Trophoblast cell (in vitro differentiated cells and primary cell): ENCODE measurements around the gene HIVEP3.

Experiments used
- DNase-seq, 2 donors: peaks; one replicate each; pipeline ENCODE4 v3.0.0-alpha.2; 2016
- H2AFZ ChIP-seq: 2 replicates; pipeline ENCODE4 v1.6.1; 2013; ENCODE audit warnings: low read length, moderate library complexity, mild to moderate bottlenecking; ENCODE audit not compliant: insufficient read depth, poor library complexity
- H2AK5ac ChIP-seq: 2 replicates; pipeline ENCODE4 v1.6.1; 2013; ENCODE audit warnings: mild to moderate bottlenecking, low read length
- H2BK120ac ChIP-seq: 2 replicates; pipeline ENCODE4 v1.6.1; 2013; ENCODE audit warnings: low read length, mild to moderate bottlenecking, moderate library complexity; ENCODE audit not compliant: insufficient read depth, poor library complexity
- H2BK12ac ChIP-seq: 2 replicates; pipeline ENCODE4 v1.6.1; 2013; ENCODE audit warnings: mild to moderate bottlenecking, low read length, moderate library complexity
- H2BK5ac ChIP-seq: 2 replicates; pipeline ENCODE4 v1.6.1; 2013; ENCODE audit warnings: low read length, low read depth, moderate library complexity, mild to moderate bottlenecking; ENCODE audit not compliant: poor library complexity
- H3K14ac ChIP-seq: 2 replicates; pipeline ENCODE4 v1.6.1; 2013; ENCODE audit warnings: mild to moderate bottlenecking, low read length
- H3K18ac ChIP-seq: 2 replicates; pipeline ENCODE4 v1.6.1; 2013; ENCODE audit warnings: mild to moderate bottlenecking, low read length
- H3K23ac ChIP-seq: 2 replicates; pipeline ENCODE4 v1.6.1; 2013; ENCODE audit warnings: low read length
- H3K27ac ChIP-seq: 2 replicates; pipeline ENCODE4 v1.5.1; 2013; ENCODE audit warnings: low read depth, mild to moderate bottlenecking, inconsistent platforms, low read length, moderate library complexity
- H3K27me3 ChIP-seq: 2 replicates; pipeline ENCODE4 v1.6.1; 2013; ENCODE audit warnings: inconsistent platforms, mild to moderate bottlenecking, low read length, moderate library complexity; ENCODE audit not compliant: insufficient read depth
- H3K36me3 ChIP-seq, 2 experiments: 1 replicate in 1 of 2; 2 replicates in 1 of 2; pipeline ENCODE4 v1.6.1; 2013; ENCODE audit warnings: low read length in 2 of 2, mild to moderate bottlenecking in 2 of 2, moderate library complexity in 1 of 2; ENCODE audit not compliant: insufficient read depth in 2 of 2, control insufficient read depth in 1 of 2
- H3K4ac ChIP-seq: 2 replicates; pipeline ENCODE4 v1.6.1; 2013; ENCODE audit warnings: low read depth, mild to moderate bottlenecking, low read length, moderate library complexity
- H3K4me1 ChIP-seq, 2 experiments: 1 replicate in 1 of 2; 2 replicates in 1 of 2; pipeline ENCODE4 v1.6.1; 2013; ENCODE audit warnings: low read length in 2 of 2, mild to moderate bottlenecking in 2 of 2, moderate library complexity in 1 of 2; ENCODE audit not compliant: insufficient read depth in 2 of 2, control insufficient read depth in 1 of 2
- H3K4me2 ChIP-seq: 2 replicates; pipeline ENCODE4 v1.6.1; 2013; ENCODE audit warnings: inconsistent platforms, mild to moderate bottlenecking, low read length, moderate library complexity
- H3K4me3 ChIP-seq: 2 replicates; pipeline ENCODE4 v1.5.1; 2013; ENCODE audit warnings: mild to moderate bottlenecking, low read depth, low read length, inconsistent platforms
- H3K79me1 ChIP-seq: one replicate; pipeline ENCODE4 v1.6.1; 2013; ENCODE audit warnings: low read length
- H3K79me2 ChIP-seq: 2 replicates; pipeline ENCODE4 v1.6.1; 2013; ENCODE audit warnings: low read length, mild to moderate bottlenecking; ENCODE audit not compliant: control insufficient read depth, insufficient read depth, poor library complexity
- H3K9ac ChIP-seq: 2 replicates; pipeline ENCODE4 v1.6.1; 2013; ENCODE audit warnings: mild to moderate bottlenecking, low read length
- H3K9me3 ChIP-seq: 2 replicates; pipeline ENCODE4 v1.6.1; 2013; ENCODE audit warnings: low read depth, mild to moderate bottlenecking, control low read depth, inconsistent platforms, low read length; ENCODE audit not compliant: insufficient read depth
- H4K12ac ChIP-seq: 2 replicates; pipeline ENCODE4 v1.6.1; 2013; ENCODE audit warnings: low read depth, mild to moderate bottlenecking, low read length, moderate library complexity
- H4K8ac ChIP-seq: 2 replicates; pipeline ENCODE4 v1.6.1; 2013; ENCODE audit warnings: low read depth, mild to moderate bottlenecking, low read length, moderate library complexity
- H4K91ac ChIP-seq: one replicate; pipeline ENCODE4 v1.6.1; 2013; ENCODE audit warnings: low read depth, mild to moderate bottlenecking, low read length, moderate library complexity
- WGBS: extraction: QIAGEN DNeasy Blood & Tissue Kit; methylation state at CpG from one replicate; pipeline ENCODE4 v1.1.7; 2013; ENCODE audit warnings: missing lambda C conversion rate; ENCODE audit not compliant: insufficient read length, insufficient coverage; ENCODE audit errors: extremely low coverage; 5-methylcytosine and 5-hydroxymethylcytosine counted together

Gene HIVEP3

DNA sequence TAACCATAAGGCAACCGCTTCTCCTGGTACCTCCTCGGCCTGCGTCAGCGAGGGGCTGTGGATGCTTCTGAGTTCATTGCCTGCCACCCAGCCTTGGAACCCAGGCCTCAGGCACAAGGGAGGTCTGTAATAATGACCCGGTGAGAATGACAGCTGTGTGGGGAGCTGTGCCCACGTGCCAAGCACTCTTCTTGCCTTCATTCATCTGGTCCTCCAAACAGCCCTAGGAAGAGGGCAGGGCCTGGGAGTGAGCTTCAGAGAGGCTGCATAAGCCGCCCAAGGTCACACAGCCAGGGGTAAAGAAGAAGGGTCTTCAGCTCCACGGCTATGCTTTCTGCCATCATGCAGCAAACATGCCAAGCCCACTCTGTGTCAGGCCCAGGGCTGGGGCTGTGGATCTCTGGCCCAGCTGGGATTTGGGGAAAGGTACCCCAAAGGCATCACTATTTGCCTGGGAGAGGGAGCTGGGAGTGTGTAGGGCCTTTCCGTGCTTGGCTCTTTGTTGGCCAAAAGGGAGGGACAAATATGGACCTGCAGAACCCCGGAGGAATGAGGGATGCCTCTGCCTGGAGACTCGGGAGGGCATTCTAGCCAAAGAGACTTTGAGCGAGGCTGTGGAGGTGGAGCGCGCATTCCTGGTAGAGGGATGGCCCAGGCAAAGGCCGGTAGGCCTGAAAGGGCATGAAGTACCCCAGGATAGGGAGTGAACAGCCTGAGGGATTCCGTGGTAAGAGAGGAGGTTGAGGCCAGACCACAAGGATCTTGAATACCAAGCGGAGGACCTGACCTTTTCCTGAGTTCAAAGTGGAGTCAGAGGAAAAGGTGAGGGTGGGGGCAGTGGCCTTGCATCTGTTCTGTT lies 424.1 kb downstream of the HIVEP3 start:
- Histone ChIP-seq H3K18ac (no peak overlapping the region), H3K79me2 (peaks cover 5% of the 10 kb centered on the region), H3K14ac (peak overlapping the region; percentile 8), H3K4me3 (no peak overlapping the region), H3K27ac (no peak overlapping the region), H3K4me1 (peaks cover 34 to 38% of the 10 kb centered on the region in 2 experiments), H2BK120ac (peak overlapping the region; percentile 49), H3K79me1 (peaks cover 25% of the 10 kb centered on the region), H3K36me3 (no peaks in the 10 kb centered on the region), H2AK5ac (peak overlapping the region; percentile 84), H3K27me3 (no peaks in the 10 kb centered on the region), H4K8ac (no peak overlapping the region), H4K12ac (no peak overlapping the region), H3K23ac (no peak overlapping the region), H3K9ac (no peak overlapping the region), H3K9me3 (peaks cover 2% of the 10 kb centered on the region), H3K4me2 (no peak overlapping the region), H4K91ac (peak overlapping the region; percentile 90), H2AFZ (peak overlapping the region; percentile 8), H2BK12ac (peak overlapping the region; percentile 70), H3K4ac (no peak overlapping the region), H2BK5ac (no peak overlapping the region)
- WGBS, result no CpG with 5 or more reads among the region's 17 CpGs
- DNase-seq, result no peak

- peak overlapping the region; percentile 84 for H2AK5ac ChIP-seq
- no peaks in the 10 kb centered on the region for H3K27me3 ChIP-seq
- H3K4me3 ChIP-seq, result no peak overlapping the region
- H2BK5ac ChIP-seq, result no peak overlapping the region
- no peak overlapping the region for H4K12ac ChIP-seq
- no peak for DNase-seq
- peak overlapping the region; percentile 70 for H2BK12ac ChIP-seq
- H3K36me3 ChIP-seq, result no peaks in the 10 kb centered on the region
- peaks cover 2% of the 10 kb centered on the region for H3K9me3 ChIP-seq
- no CpG with 5 or more reads among the region's 9 CpGs for WGBS
- H4K91ac ChIP-seq, result peak overlapping the region; percentile 90
- H3K4me1 ChIP-seq, result peaks cover 33 to 35% of the 10 kb centered on the region in 2 experiments
- H2AFZ ChIP-seq, result no peak overlapping the region
- H3K4me2 ChIP-seq, result no peak overlapping the region
- H3K9ac ChIP-seq, result no peak overlapping the region
- H3K4ac ChIP-seq, result no peak overlapping the region
- no peak overlapping the region for H2BK120ac ChIP-seq
- no peak overlapping the region for H3K18ac ChIP-seq
- no peak overlapping the region for H3K23ac ChIP-seq
- H4K8ac ChIP-seq, result no peak overlapping the region
- peaks cover 25% of the 10 kb centered on the region for H3K79me1 ChIP-seq
- H3K14ac ChIP-seq, result peak overlapping the region; percentile 8
- no peak overlapping the region for H3K27ac ChIP-seq
- H3K79me2 ChIP-seq, result peaks cover 5% of the 10 kb centered on the region
Observed at GRCh38 chr1:41493626-41494350, 424.9 kb downstream of the HIVEP3 start.

- Histone ChIP-seq H3K4ac (no peak overlapping the region), H2AFZ (no peak overlapping the region), H3K4me1 (peaks cover 31 to 33% of the 10 kb centered on the region in 2 experiments), H3K18ac (no peak overlapping the region), H4K8ac (no peak overlapping the region), H3K4me2 (no peak overlapping the region), H3K23ac (no peak overlapping the region), H4K12ac (no peak overlapping the region), H3K9ac (no peak overlapping the region), H4K91ac (peak overlapping the region; percentile 47), H3K4me3 (no peak overlapping the region), H3K79me1 (peaks cover 25% of the 10 kb centered on the region), H2BK12ac (peak overlapping the region; percentile 80), H3K9me3 (peaks cover 2% of the 10 kb centered on the region), H2BK5ac (no peak overlapping the region), H3K27ac (no peak overlapping the region), H3K79me2 (peaks cover 5% of the 10 kb centered on the region), H3K14ac (peak overlapping the region; percentile 32), H3K36me3 (no peaks in the 10 kb centered on the region), H2BK120ac (no peak overlapping the region), H2AK5ac (peak overlapping the region; percentile 59), H3K27me3 (no peaks in the 10 kb centered on the region)
- no CpG with 5 or more reads among the region's 5 CpGs for WGBS
- no peak for DNase-seq
Observed at GRCh38 chr1:41493117-41493536, 425.6 kb downstream of the HIVEP3 start.

DNA sequence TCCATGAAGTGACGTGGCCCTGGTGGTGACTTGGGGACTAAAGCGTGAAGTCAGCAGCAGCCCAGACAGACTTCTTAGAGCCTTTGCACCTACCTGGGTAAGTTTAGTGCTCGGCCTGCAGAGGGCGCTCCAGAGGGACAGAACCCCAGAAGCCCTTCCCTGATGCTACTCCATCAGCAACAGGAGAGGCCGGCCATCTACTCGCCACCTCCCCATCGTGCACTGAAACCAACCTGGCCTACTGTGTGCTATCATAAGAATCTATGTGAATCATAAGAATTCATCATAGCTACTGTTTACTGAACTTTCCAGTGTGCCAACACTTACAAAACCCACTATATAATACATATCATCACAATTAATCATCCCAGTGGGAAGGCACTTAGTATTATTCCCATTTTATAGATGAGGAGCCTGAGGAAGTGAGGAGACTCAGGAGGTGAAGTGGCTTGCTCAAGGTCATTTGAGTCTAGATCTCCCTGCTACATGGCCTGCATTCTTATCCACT lies 426.3 kb downstream of the HIVEP3 start:
- no CpG with 5 or more reads among the region's 7 CpGs for WGBS
- peak in 1 of 2 donors; percentile 32 for DNase-seq

More for the DNA sequence above, 426.3 kb downstream of the HIVEP3 start:
- no peak overlapping the region for H4K91ac ChIP-seq
- no peak overlapping the region for H3K9ac ChIP-seq
- no peaks in the 10 kb centered on the region for H3K27me3 ChIP-seq
- no peak overlapping the region for H2AFZ ChIP-seq
- H3K4me2 ChIP-seq, result no peak overlapping the region
- no peak overlapping the region for H3K18ac ChIP-seq
- no peak overlapping the region for H3K27ac ChIP-seq
- no peak overlapping the region for H3K4me3 ChIP-seq
- peaks cover 25% of the 10 kb centered on the region for H3K79me1 ChIP-seq
- no peak overlapping the region for H3K14ac ChIP-seq
- H3K23ac ChIP-seq, result no peak overlapping the region
- H3K79me2 ChIP-seq, result peaks cover 5% of the 10 kb centered on the region
- H2BK12ac ChIP-seq, result no peak overlapping the region
- peaks cover 35 to 40% of the 10 kb centered on the region in 2 experiments for H3K4me1 ChIP-seq
- H2BK120ac ChIP-seq, result no peak overlapping the region
- peaks cover 2% of the 10 kb centered on the region for H3K9me3 ChIP-seq
- peak overlapping the region; percentile 12 for H2AK5ac ChIP-seq
- no peak overlapping the region for H4K12ac ChIP-seq
- H2BK5ac ChIP-seq, result no peak overlapping the region
- H3K4ac ChIP-seq, result no peak overlapping the region
- no peaks in the 10 kb centered on the region for H3K36me3 ChIP-seq
- H4K8ac ChIP-seq, result no peak overlapping the region
